Ishikawa (cell line): Measurements from ENCODE around the gene IL36G.

Experiments used
- EP300 ChIP-seq: IDR thresholded peaks from 2 replicates; pipeline ENCODE4 v1.6.1; 2012; ENCODE audit warnings: borderline replicate concordance
- NFIC ChIP-seq: IDR thresholded peaks from 2 replicates; pipeline ENCODE4 v1.6.1; 2012
- RAD21 ChIP-seq: IDR thresholded peaks from 2 replicates; pipeline ENCODE4 v1.6.1; 2012; ENCODE audit warnings: low read depth
- REST ChIP-seq: IDR thresholded peaks from 2 replicates; pipeline ENCODE4 v1.6.1; 2012; ENCODE audit warnings: low read depth, mild to moderate bottlenecking
- TAF1 ChIP-seq: IDR thresholded peaks from 2 replicates; pipeline ENCODE4 v1.6.1; 2012; ENCODE audit warnings: low read depth, mild to moderate bottlenecking

GRCh38 chr2:112977559-112978056, at the start of gene IL36G:
- TF ChIP-seq EP300 (no peak), TAF1 (no peak), RAD21 (no peak), NFIC (no peak), REST (no peak)
